Endometrium (tissue), 2 donors: ENCODE results near the gene LSP1.

Experiments
- FAIRE-seq: peaks from 2 replicates; lab custom pipeline; 2012; peaks lifted over from hg19 to GRCh38; lab: Jason Lieb, UNC
- donor health status: control.
- donor health status: control.

LSP1 gene

GRCh38 chr11:1848640-1849430 is 4.0 kb upstream of the LSP1 start:
- no peak for FAIRE-seq

GRCh38 chr11:1851468-1852180 is 1.3 kb upstream of the LSP1 start:
- no peak for FAIRE-seq

GRCh38 chr11:1852271-1852876 is 510 bp upstream of the LSP1 start:
- FAIRE-seq: no peak

GRCh38 chr11:1853376-1854131 is 670 bp downstream of the LSP1 start:
- FAIRE-seq: no peak

- FAIRE-seq: no peak
These were observed 1.5 kb downstream of the LSP1 start for GRCh38 chr11:1854132-1854948.

GRCh38 chr11:1854949-1855885 is 2.3 kb downstream of the LSP1 start:
- no peak for FAIRE-seq

- no peak for FAIRE-seq
These were observed 3.0 kb downstream of the LSP1 start for GRCh38 chr11:1855886-1856265.

GRCh38 chr11:1856306-1857005 is 3.6 kb downstream of the LSP1 start:
- FAIRE-seq: no peak

- no peak for FAIRE-seq
These were observed 4.2 kb downstream of the LSP1 start for GRCh38 chr11:1857064-1857463.

- FAIRE-seq: no peak
These were observed 5.3 kb downstream of the LSP1 start for GRCh38 chr11:1858154-1858553.

- FAIRE-seq: no peak
These were observed 5.7 kb downstream of the LSP1 start for GRCh38 chr11:1858576-1858975.

GRCh38 chr11:1859004-1859403 is 6.1 kb downstream of the LSP1 start:
- no peak for FAIRE-seq

GRCh38 chr11:1860108-1860507 is 7.2 kb downstream of the LSP1 start:
- no peak for FAIRE-seq

- FAIRE-seq: no peak
These were observed 8.8 kb downstream of the LSP1 start for GRCh38 chr11:1861435-1862411.

GRCh38 chr11:1862588-1863351 is 9.9 kb downstream of the LSP1 start:
- no peak for FAIRE-seq

- FAIRE-seq: no peak
These were observed 10.7 kb downstream of the LSP1 start for GRCh38 chr11:1863352-1864216.

GRCh38 chr11:1864231-1864630 is 11.3 kb downstream of the LSP1 start:
- FAIRE-seq: no peak
